Suprapubic skin (tissue), 4 donors: ENCODE results near the gene CNOT3. TPM values are rescaled to one million over a fixed set of nuclear protein-coding genes. Genes with fewer than 3 reads are reported as not detected.

Experiments used
- DNase-seq, 2 donors: peaks; one replicate each; pipeline ENCODE4 v3.0.0-alpha.2; 2019; ENCODE audit warnings: low spot score in 2 of 2
- H3K27ac ChIP-seq: fragments of 200-600 bp; sonication (generic); one replicate; pipeline ENCODE4 v1.5.1; 2019
- H3K27me3 ChIP-seq: fragments of 200-600 bp; sonication (generic); one replicate; pipeline ENCODE4 v1.5.1; 2019
- H3K36me3 ChIP-seq: fragments of 200-600 bp; sonication (generic); one replicate; pipeline ENCODE4 v1.5.1; 2019
- H3K4me1 ChIP-seq: fragments of 200-600 bp; sonication (generic); one replicate; pipeline ENCODE4 v1.5.1; 2019
- H3K4me3 ChIP-seq: fragments of 200-600 bp; sonication (generic); one replicate; pipeline ENCODE4 v1.5.1; 2019; ENCODE audit warnings: mild to moderate bottlenecking
- H3K9me3 ChIP-seq: fragments of 200-600 bp; sonication (generic); one replicate; pipeline ENCODE4 v1.5.1; 2019
- CTCF ChIP-seq, 2 donors: fragments of 200-600 bp in 1 of 2; fragments of 450-650 bp in 1 of 2; sonication (generic) in 1 of 2; IDR thresholded peaks; one replicate each; pipeline ENCODE4 v1.5.1; 2016 to 2019; ENCODE audit warnings: antibody characterized with exemption in 2 of 2, mild to moderate bottlenecking in 1 of 2, moderate library complexity in 1 of 2
- EP300 ChIP-seq: sonication (generic); formaldehyde crosslinking; IDR thresholded peaks from one replicate; pipeline ENCODE4 v1.6.1; 2017; ENCODE audit warnings: antibody characterized with exemption
- POLR2A ChIP-seq, 2 donors: fragments of 450-650 bp; IDR thresholded peaks; one replicate each; pipeline ENCODE4 v1.6.1; 2017; ENCODE audit warnings: antibody characterized with exemption in 2 of 2, mild to moderate bottlenecking in 2 of 2, moderate library complexity in 2 of 2
- POLR2AphosphoS5 ChIP-seq, 3 donors: sonication (generic); formaldehyde crosslinking; IDR thresholded peaks; one replicate each; pipeline ENCODE4 v1.6.1; 2017; ENCODE audit warnings: antibody characterized with exemption in 3 of 3
- WGBS: methylation state at CpG from one replicate; pipeline ENCODE4 v1.1.5; 2018; 5-methylcytosine and 5-hydroxymethylcytosine counted together
- total RNA-seq, 4 donors: library from RNA; depleted of rRNA; stranded (reverse); fragments of >200 nt; gene quantifications; one replicate each; pipeline ENCODE4 v1.1.0, GENCODE V29; 2016

The CNOT3 gene
- total RNA-seq, 4 donors from 2014 or later = 27.3 to 40.7 (median 35.2) TPM

GRCh38 chr19:54183431-54183830 is 45.9 kb downstream of the CNOT3 start:
- Histone ChIP-seq H3K4me1 (peaks cover 10% of the 10 kb centered on the region), H3K27ac (no peak overlapping the region), H3K4me3 (no peak overlapping the region), H3K27me3 (no peaks in the 10 kb centered on the region), H3K36me3 (peaks cover 24% of the 10 kb centered on the region), H3K9me3 (no peaks in the 10 kb centered on the region)
- TF ChIP-seq CTCF (IDR thresholded peaks at IDR 0.05) (no peak), POLR2AphosphoS5 (IDR thresholded peaks at IDR 0.05) (no peak), EP300 (no peak), POLR2A (IDR thresholded peaks at IDR 0.05) (no peak)
- 93% methylated on average over 8 of the region's 11 CpGs for WGBS
- DNase-seq = no peak

GRCh38 chr19:54186351-54186750 is 48.8 kb downstream of the CNOT3 start:
- DNase-seq = no peak
- Histone ChIP-seq H3K27ac (no peak overlapping the region), H3K4me3 (no peak overlapping the region), H3K36me3 (peaks cover 12% of the 10 kb centered on the region), H3K4me1 (peaks cover 18% of the 10 kb centered on the region), H3K27me3 (no peaks in the 10 kb centered on the region), H3K9me3 (no peaks in the 10 kb centered on the region)
- TF ChIP-seq EP300 = no peak
- TF ChIP-seq CTCF (IDR thresholded peaks at IDR 0.05) = no peak
- TF ChIP-seq POLR2AphosphoS5 (IDR thresholded peaks at IDR 0.05) = no peak
- 94% methylated on average over 8 of the region's 8 CpGs for WGBS

GRCh38 chr19:54186934-54187381 is 49.4 kb downstream of the CNOT3 start:
- Histone ChIP-seq H3K4me1 (peaks cover 24% of the 10 kb centered on the region), H3K36me3 (peaks cover 12% of the 10 kb centered on the region), H3K9me3 (no peaks in the 10 kb centered on the region), H3K27ac (no peak overlapping the region), H3K27me3 (no peaks in the 10 kb centered on the region), H3K4me3 (no peak overlapping the region)
- TF ChIP-seq POLR2AphosphoS5 (IDR thresholded peaks at IDR 0.05) = no peak
- TF ChIP-seq POLR2A (IDR thresholded peaks at IDR 0.05) = no peak
- no peak for TF ChIP-seq CTCF (IDR thresholded peaks at IDR 0.05)
- no peak for TF ChIP-seq EP300
- no peak for DNase-seq
- 78% methylated on average over 11 of the region's 11 CpGs for WGBS

GRCh38 chr19:54188215-54188871 is 50.8 kb downstream of the CNOT3 start:
- H3K27me3 ChIP-seq = no peaks in the 10 kb centered on the region
- TF ChIP-seq POLR2A (IDR thresholded peaks at IDR 0.05) = no peak
- TF ChIP-seq CTCF (IDR thresholded peaks at IDR 0.05) = no peak
- no peak for TF ChIP-seq EP300
- no peak for TF ChIP-seq POLR2AphosphoS5 (IDR thresholded peaks at IDR 0.05)
- no peak for DNase-seq
- 17% methylated on average over 12 of the region's 12 CpGs for WGBS
- H3K36me3 ChIP-seq = peaks cover 17% of the 10 kb centered on the region
- peak overlapping the region; percentile 98 for H3K27ac ChIP-seq
- H3K9me3 ChIP-seq = no peaks in the 10 kb centered on the region
- H3K4me1 ChIP-seq = peaks cover 30% of the 10 kb centered on the region
- H3K4me3 ChIP-seq = peak overlapping the region; percentile 68

- peak in 1 of 2 donors; percentile 83 for DNase-seq
- Histone ChIP-seq H3K27me3 (no peaks in the 10 kb centered on the region), H3K4me1 (peaks cover 30% of the 10 kb centered on the region), H3K9me3 (no peaks in the 10 kb centered on the region), H3K4me3 (peak within 1 kb of the TSS; percentile 68), H3K27ac (peak within 1 kb of the TSS; percentile 98), H3K36me3 (peaks cover 23% of the 10 kb centered on the region)
- WGBS = 1% methylated on average over 23 of the region's 64 CpGs
- TF ChIP-seq EP300 (no peak), POLR2A (IDR thresholded peaks at IDR 0.05) (no peak), CTCF (IDR thresholded peaks at IDR 0.05) (peak in 1 of 2 donors; percentile 14), POLR2AphosphoS5 (IDR thresholded peaks at IDR 0.05) (no peak)
Observed at GRCh38 chr19:54189145-54189734, 51.7 kb downstream of the CNOT3 start, which contains the start of gene MBOAT7. TSS of gene MBOAT7 (minus strand) at chr19:54189580. CDS start at chr19:54188508, 1,072 bp downstream.
